ENCODE data around the gene TNFRSF4.
"Not testable (repeated sequence)": the region's sequence is repeated elsewhere in the genome, so short reads cannot be mapped to it uniquely, and the experiment has no call there.

TNFRSF4 gene

GRCh38 chr1:1202831-1203560 lies 11.0 kb downstream of the TNFRSF4 start:
- DNase-seq (ENCODE audit: low spot score), result no peak

GRCh38 chr1:1200876-1201810 lies 12.8 kb downstream of the TNFRSF4 start:
- DNase-seq (ENCODE audit: low spot score), result peak; percentile 3

- no peak for DNase-seq (ENCODE audit: low spot score)
Measured at GRCh38 chr1:1199961-1200875, 13.7 kb downstream of the TNFRSF4 start.

GRCh38 chr1:1199141-1199960 lies 14.6 kb downstream of the TNFRSF4 start:
- DNase-seq (ENCODE audit: low spot score), result no peak

- no peak for DNase-seq (ENCODE audit: low spot score)
Measured at GRCh38 chr1:1198423-1199140, 15.4 kb downstream of the TNFRSF4 start.

GRCh38 chr1:1197551-1198422 lies 16.2 kb downstream of the TNFRSF4 start:
- DNase-seq (ENCODE audit: low spot score), result no peak

- no peak for DNase-seq (ENCODE audit: low spot score)
Measured at GRCh38 chr1:1197188-1197500, 16.8 kb downstream of the TNFRSF4 start.

- DNase-seq (ENCODE audit: low spot score), result no peak
Measured at GRCh38 chr1:1196431-1197187, 17.3 kb downstream of the TNFRSF4 start.

GRCh38 chr1:1195726-1196125 lies 18.2 kb downstream of the TNFRSF4 start:
- not testable (repeated sequence) for DNase-seq (ENCODE audit: low spot score)

GRCh38 chr1:1194723-1195122 lies 19.2 kb downstream of the TNFRSF4 start:
- DNase-seq (ENCODE audit: low spot score), result no peak

- no peak for DNase-seq (ENCODE audit: low spot score)
Measured at GRCh38 chr1:1191734-1192133, 22.2 kb downstream of the TNFRSF4 start.

- no peak for DNase-seq (ENCODE audit: low spot score)
Measured at GRCh38 chr1:1189111-1189510, 24.8 kb downstream of the TNFRSF4 start.

- no peak for DNase-seq (ENCODE audit: low spot score)
Measured at GRCh38 chr1:1187938-1188337, 26.0 kb downstream of the TNFRSF4 start.

- no peak for DNase-seq (ENCODE audit: low spot score)
Measured at GRCh38 chr1:1185101-1185765, 28.7 kb downstream of the TNFRSF4 start.

- no peak for DNase-seq (ENCODE audit: low spot score)
Measured at GRCh38 chr1:1183833-1184775, 29.8 kb downstream of the TNFRSF4 start.

GRCh38 chr1:1183221-1183747 lies 30.7 kb downstream of the TNFRSF4 start:
- DNase-seq (ENCODE audit: low spot score), result no peak
